T-helper 17 cell (primary cell): ENCODE measurements around the gene SFTA2. TPM values are rescaled to one million over a fixed set of nuclear protein-coding genes. Genes with fewer than 3 reads are reported as not detected.

ENCODE experiments used
- ATAC-seq: fragments of 150-1000 bp; cut with Tn5 transposase; 2 replicates; pipeline ENCODE4 v1.10.0; 2021; ENCODE audit warnings: mild to moderate bottlenecking, moderate library complexity
- DNase-seq, 3 donors: peaks; one replicate each; pipeline versions ENCODE4 v3.0.0 to v3.0.0-alpha.2; 2020 to 2021
- H3K9me3 ChIP-seq: one replicate; pipeline ENCODE4 v1.7.0; 2013; ENCODE audit warnings: low read length, mild to moderate bottlenecking; ENCODE audit not compliant: control insufficient read depth, poor library complexity, severe bottlenecking
- H3K27ac Mint-ChIP-seq: one replicate; pipeline ENCODE4 v1.8.0; 2022; ENCODE audit warnings: mild to moderate bottlenecking, moderate library complexity, mixed read lengths
- H3K27me3 Mint-ChIP-seq: one replicate; pipeline ENCODE4 v1.8.0; 2022; ENCODE audit warnings: mixed read lengths
- H3K36me3 Mint-ChIP-seq: one replicate; pipeline ENCODE4 v1.8.0; 2022; ENCODE audit warnings: low read depth, mixed read lengths
- H3K4me1 Mint-ChIP-seq: one replicate; pipeline ENCODE4 v1.8.0; 2022; ENCODE audit warnings: mild to moderate bottlenecking, mixed read lengths
- H3K4me3 Mint-ChIP-seq: one replicate; pipeline ENCODE4 v1.8.0; 2022; ENCODE audit warnings: mild to moderate bottlenecking, moderate library complexity, mixed read lengths
- total RNA-seq, 4 donors: library from RNA in 2 of 4; stranded (reverse) in 2 of 4; gene quantifications; one replicate each; pipeline ENCODE4 v1.2.3 and lab custom pipeline; 2022 to 2026

Gene SFTA2
- total RNA-seq, 2 donors from 2014 or later = not detected

DNA sequence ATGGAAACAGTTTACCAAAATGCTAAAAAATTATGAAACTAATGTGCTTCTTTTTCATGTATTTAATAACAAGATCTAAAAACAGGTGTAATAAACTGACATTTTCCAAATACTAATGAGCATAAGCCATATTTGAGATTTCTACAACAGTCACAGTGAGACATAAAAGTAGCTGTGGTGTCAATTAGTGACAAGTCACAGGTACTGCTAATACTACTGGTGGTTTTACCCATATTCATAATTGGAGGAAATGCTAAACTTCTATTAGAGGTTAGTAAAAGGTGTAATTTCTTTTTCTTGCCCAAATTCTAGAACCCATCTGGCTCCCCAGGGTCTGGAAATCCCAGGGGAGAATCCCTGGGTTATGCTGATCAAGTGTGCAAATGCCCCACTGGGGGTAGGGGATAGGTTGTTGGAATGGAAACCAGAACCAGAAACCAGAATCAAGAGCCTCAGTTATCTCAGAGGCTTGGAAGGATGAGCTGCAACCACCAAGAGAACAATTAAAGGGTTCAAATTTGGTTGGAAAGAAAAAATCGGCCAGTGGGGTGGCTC is 31.0 kb downstream of the SFTA2 start:
- Mint-ChIP-seq H3K4me3 (no peak overlapping the region), H3K27me3 (no peaks in the 10 kb centered on the region), H3K4me1 (peaks cover 7% of the 10 kb centered on the region), H3K27ac (no peak overlapping the region), H3K36me3 (peaks cover 4% of the 10 kb centered on the region)
- no peak for DNase-seq
- H3K9me3 ChIP-seq = no peaks in the 10 kb centered on the region
- no peak for ATAC-seq

GRCh38 chr6:30898750-30899360 is 33.1 kb downstream of the SFTA2 start:
- no peaks in the 10 kb centered on the region for H3K9me3 ChIP-seq
- no peak overlapping the region for H3K4me3 Mint-ChIP-seq
- DNase-seq (no peak), ATAC-seq (no peak)
- peaks cover 15% of the 10 kb centered on the region for H3K4me1 Mint-ChIP-seq
- H3K36me3 Mint-ChIP-seq = peaks cover 11% of the 10 kb centered on the region
- no peaks in the 10 kb centered on the region for H3K27me3 Mint-ChIP-seq
- H3K27ac Mint-ChIP-seq = no peak overlapping the region

GRCh38 chr6:30897882-30898281 is 34.1 kb downstream of the SFTA2 start:
- no peak overlapping the region for H3K27ac Mint-ChIP-seq
- peaks cover 11% of the 10 kb centered on the region for H3K36me3 Mint-ChIP-seq

GRCh38 chr6:30896541-30896940 is 35.4 kb downstream of the SFTA2 start:
- no peak for DNase-seq
- no peaks in the 10 kb centered on the region for H3K27me3 Mint-ChIP-seq
- no peak overlapping the region for H3K27ac Mint-ChIP-seq
- H3K9me3 ChIP-seq = no peaks in the 10 kb centered on the region
- H3K4me3 Mint-ChIP-seq = no peak overlapping the region
- peaks cover 13% of the 10 kb centered on the region for H3K36me3 Mint-ChIP-seq
- peaks cover 8% of the 10 kb centered on the region for H3K4me1 Mint-ChIP-seq
- no peak for ATAC-seq

More at GRCh38 chr6:30897882-30898281, 34.1 kb downstream of the SFTA2 start:
- no peaks in the 10 kb centered on the region for H3K9me3 ChIP-seq
- Mint-ChIP-seq H3K4me3 (no peak overlapping the region), H3K4me1 (peaks cover 14% of the 10 kb centered on the region), H3K27me3 (no peaks in the 10 kb centered on the region)
- no peak for DNase-seq
- ATAC-seq = no peak

DNA sequence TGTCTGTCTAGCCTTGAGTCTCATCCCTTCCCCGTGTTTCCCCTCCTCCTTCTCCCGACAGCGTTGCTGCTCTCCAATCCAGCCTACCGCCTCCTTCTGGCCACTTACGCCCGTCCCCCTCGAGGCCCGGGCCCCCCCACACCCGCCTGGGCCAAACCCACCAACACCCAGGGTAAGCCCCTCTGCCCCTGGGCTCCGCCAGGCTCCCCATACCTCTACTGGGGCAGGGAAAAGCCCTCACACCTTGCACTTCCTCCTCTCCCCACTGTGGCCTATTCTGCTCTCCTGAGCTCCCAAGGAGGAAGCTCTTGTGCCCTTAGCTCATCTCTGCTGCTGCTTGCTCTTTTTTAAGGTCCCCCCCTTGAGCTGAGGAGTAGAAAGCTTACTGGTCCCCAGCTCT is 36.6 kb downstream of the SFTA2 start:
- Mint-ChIP-seq H3K27me3 (no peaks in the 10 kb centered on the region), H3K27ac (no peak overlapping the region), H3K36me3 (peaks cover 14% of the 10 kb centered on the region), H3K4me1 (peaks cover 8% of the 10 kb centered on the region), H3K4me3 (no peak overlapping the region)
- H3K9me3 ChIP-seq = no peaks in the 10 kb centered on the region
- ATAC-seq (no peak), DNase-seq (no peak)

DNA sequence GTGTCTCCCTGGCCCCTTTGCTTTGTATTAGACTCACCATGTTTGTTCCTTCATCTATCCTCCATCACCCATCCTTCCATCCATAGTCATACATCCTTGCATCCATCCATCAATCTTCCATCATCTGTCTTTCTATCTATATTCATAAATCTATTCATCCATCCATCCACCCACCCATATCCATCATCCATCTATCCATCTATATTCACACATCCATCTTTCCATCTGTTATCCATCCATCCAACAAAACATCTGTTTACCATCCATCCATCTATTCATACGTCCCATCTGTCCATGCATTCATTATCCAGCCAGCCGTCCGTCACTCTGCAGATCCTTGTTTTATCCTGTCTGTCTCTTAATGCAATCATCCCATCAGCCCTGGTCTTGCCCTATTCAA is 37.0 kb downstream of the SFTA2 start:
- Mint-ChIP-seq H3K27ac (peak overlapping the region; percentile 37), H3K4me1 (peaks cover 8% of the 10 kb centered on the region)
- DNase-seq = no peak

DNA sequence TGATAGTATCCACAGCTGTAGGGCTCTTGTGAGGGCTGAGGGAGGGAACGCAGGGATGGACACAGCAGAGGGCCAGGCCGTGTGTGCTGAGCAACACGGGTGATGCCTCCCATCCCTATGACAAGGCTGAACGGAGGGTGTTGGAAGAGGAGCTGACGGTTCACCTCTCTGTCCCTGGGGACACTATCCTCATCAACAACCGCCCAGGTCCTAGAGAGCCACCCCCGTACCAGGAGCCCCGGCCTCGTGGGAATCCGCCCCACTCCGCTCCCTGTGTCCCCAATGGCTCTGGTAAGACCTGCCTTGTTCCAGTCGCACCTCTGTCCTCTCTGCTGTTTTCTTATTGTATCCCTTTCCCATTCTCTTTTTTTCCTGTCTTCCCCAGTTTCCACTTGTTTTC is 37.6 kb downstream of the SFTA2 start:
- H3K4me1 Mint-ChIP-seq = peaks cover 8% of the 10 kb centered on the region
- ATAC-seq (no peak), DNase-seq (no peak)
- peaks cover 5% of the 10 kb centered on the region for H3K27me3 Mint-ChIP-seq
- H3K36me3 Mint-ChIP-seq = peaks cover 17% of the 10 kb centered on the region
- H3K9me3 ChIP-seq = no peaks in the 10 kb centered on the region
- no peak overlapping the region for H3K4me3 Mint-ChIP-seq
- H3K27ac Mint-ChIP-seq = peak overlapping the region; percentile 37

More for the DNA sequence above, 37.0 kb downstream of the SFTA2 start:
- Mint-ChIP-seq H3K4me3 (no peak overlapping the region), H3K36me3 (peaks cover 17% of the 10 kb centered on the region), H3K27me3 (peaks cover 3% of the 10 kb centered on the region)
- H3K9me3 ChIP-seq = no peaks in the 10 kb centered on the region
- no peak for ATAC-seq

GRCh38 chr6:30893666-30894065 is 38.3 kb downstream of the SFTA2 start:
- no peak overlapping the region for H3K4me3 Mint-ChIP-seq
- no peaks in the 10 kb centered on the region for H3K9me3 ChIP-seq
- no peak for DNase-seq
- H3K36me3 Mint-ChIP-seq = peaks cover 17% of the 10 kb centered on the region
- no peak for ATAC-seq
- H3K27me3 Mint-ChIP-seq = peaks cover 5% of the 10 kb centered on the region
- H3K27ac Mint-ChIP-seq = no peak overlapping the region
- H3K4me1 Mint-ChIP-seq = peaks cover 8% of the 10 kb centered on the region

DNA sequence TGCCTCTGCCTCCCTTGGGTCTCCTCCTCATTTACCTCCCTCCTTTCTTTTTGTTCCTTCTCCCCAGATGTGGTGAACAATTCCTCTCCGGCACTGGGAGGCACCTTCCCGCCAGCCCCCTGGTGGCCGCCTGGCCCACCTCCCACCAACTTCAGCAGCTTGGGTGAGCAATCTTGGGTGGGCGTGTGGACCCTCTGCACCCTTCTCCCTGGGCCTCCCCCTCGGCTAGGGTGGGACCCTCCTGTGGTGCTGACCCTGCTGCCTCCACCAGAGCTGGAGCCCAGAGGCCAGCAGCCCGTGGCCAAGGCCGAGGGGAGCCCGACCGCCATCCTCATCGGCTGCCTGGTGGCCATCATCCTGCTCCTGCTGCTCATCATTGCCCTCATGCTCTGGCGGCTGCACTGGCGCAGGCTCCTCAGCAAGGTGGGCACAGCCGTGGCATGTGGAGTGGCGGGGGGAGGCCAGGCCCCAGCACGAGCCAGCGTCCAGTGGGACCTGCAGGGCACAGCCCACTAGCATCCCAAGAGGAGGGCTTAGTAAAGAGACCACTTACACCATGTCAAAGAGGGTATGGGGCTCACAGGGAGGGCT is 38.9 kb downstream of the SFTA2 start:
- Mint-ChIP-seq H3K27ac (no peak overlapping the region), H3K4me1 (peaks cover 8% of the 10 kb centered on the region)

GRCh38 chr6:30891816-30892538 is 40.0 kb downstream of the SFTA2 start:
- no peak overlapping the region for H3K27ac Mint-ChIP-seq
- H3K4me3 Mint-ChIP-seq = no peak overlapping the region
- H3K9me3 ChIP-seq = no peaks in the 10 kb centered on the region
- H3K36me3 Mint-ChIP-seq = peaks cover 13% of the 10 kb centered on the region
- peaks cover 8% of the 10 kb centered on the region for H3K4me1 Mint-ChIP-seq
- DNase-seq (no peak), ATAC-seq (no peak)
- peaks cover 5% of the 10 kb centered on the region for H3K27me3 Mint-ChIP-seq

More for the DNA sequence above, 38.9 kb downstream of the SFTA2 start:
- ATAC-seq = no peak
- Mint-ChIP-seq H3K36me3 (peaks cover 13% of the 10 kb centered on the region), H3K27me3 (peaks cover 5% of the 10 kb centered on the region), H3K4me3 (no peak overlapping the region)
- no peaks in the 10 kb centered on the region for H3K9me3 ChIP-seq
- no peak for DNase-seq

DNA sequence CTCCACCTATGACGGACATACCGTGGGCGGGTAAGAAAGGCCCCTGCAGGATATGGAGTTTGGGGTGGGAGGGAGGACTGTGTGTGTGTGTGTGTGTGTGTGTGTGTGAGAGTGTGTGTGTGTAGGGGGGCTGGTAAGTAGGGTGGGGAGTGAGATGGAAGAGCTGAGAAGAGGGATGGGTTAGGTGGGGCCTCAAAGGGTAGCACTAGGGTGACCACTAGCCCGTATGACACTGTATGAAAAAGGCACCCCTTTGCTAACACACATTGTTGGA is 40.6 kb downstream of the SFTA2 start:
- ATAC-seq (no peak), DNase-seq (no peak)
- Mint-ChIP-seq H3K27me3 (peaks cover 9% of the 10 kb centered on the region), H3K27ac (no peak overlapping the region), H3K4me3 (no peak overlapping the region), H3K36me3 (peaks cover 13% of the 10 kb centered on the region), H3K4me1 (peaks cover 13% of the 10 kb centered on the region)
- H3K9me3 ChIP-seq = no peaks in the 10 kb centered on the region

DNA sequence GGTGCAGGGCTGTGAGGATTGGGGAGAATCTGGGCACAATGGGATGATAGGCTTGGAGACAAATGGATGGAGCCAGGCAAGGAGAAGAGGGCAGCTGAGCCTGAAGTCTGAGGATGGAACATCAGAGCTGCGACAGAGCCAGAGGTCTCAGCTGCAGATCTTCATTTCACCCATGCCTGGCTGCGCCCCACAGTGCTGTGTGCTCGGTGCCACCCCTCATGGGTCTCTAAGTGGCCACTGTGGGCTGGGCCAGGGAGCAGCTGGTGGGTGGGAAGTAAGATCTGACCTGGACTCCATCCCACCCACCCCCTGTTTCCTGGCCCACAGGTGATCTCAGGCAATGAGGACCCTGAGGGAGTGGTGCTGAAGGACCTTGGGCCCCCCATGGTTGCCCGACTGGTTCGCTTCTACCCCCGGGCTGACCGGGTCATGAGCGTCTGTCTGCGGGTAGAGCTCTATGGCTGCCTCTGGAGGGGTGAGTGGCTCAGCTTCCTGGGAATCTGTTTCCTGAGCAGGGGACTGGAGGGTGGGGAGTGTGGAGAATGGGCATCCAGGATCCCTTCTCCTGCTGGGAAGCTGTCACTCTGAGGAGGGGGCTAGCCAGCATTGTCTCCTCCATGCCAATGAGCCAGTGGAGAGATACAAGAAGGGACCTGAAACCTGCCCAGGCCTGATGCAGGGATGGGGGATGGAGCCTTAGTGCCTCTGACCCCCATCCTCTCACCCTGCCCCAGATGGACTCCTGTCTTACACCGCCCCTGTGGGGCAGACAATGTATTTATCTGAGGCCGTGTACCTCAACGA is 41.1 kb downstream of the SFTA2 start:
- H3K4me3 Mint-ChIP-seq = no peak overlapping the region
- H3K36me3 Mint-ChIP-seq = peaks cover 16% of the 10 kb centered on the region
- no peak for DNase-seq
- no peak for ATAC-seq
- peak overlapping the region; percentile 62 for H3K27ac Mint-ChIP-seq
- H3K27me3 Mint-ChIP-seq = peaks cover 13% of the 10 kb centered on the region
- no peaks in the 10 kb centered on the region for H3K9me3 ChIP-seq
- H3K4me1 Mint-ChIP-seq = peaks cover 16% of the 10 kb centered on the region
